H1 (cell line): Measurements from ENCODE around the gene ADGRL2. TPM values are rescaled to one million over a fixed set of nuclear protein-coding genes. Genes with fewer than 3 reads are reported as not detected.

Experiments
- CTCF ChIA-PET: fragments of 300-600 bp; sonication (Branson Sonifier 250); formaldehyde crosslinking; loops from one replicate; lab custom pipeline; 2021; ENCODE audit not compliant: partially characterized antibody; lab: Charles Lee
- POLR2A ChIA-PET: fragments of 300-600 bp; sonication (Branson Sonifier 250); formaldehyde crosslinking; loops from one replicate; lab custom pipeline; 2021; ENCODE audit warnings: inconsistent platforms; ENCODE audit not compliant: partially characterized antibody; lab: Charles Lee
- DNase-seq, 2 experiments: peaks; one replicate each; pipeline versions ENCODE4 v3.0.0 to v3.0.0-alpha.2; 2010 to 2022; ENCODE audit warnings: low spot score in 2 of 2, low read depth in 1 of 2, mixed read lengths in 1 of 2
- FAIRE-seq: peaks from 2 replicates; lab custom pipeline; 2011; peaks lifted over from hg19 to GRCh38; lab: Jason Lieb, UNC
- H2AFZ ChIP-seq: 2 replicates; pipeline ENCODE4 v1.8.1; 2012; ENCODE audit warnings: low read length, inconsistent platforms
- H2AK5ac ChIP-seq: 2 replicates; pipeline ENCODE4 v1.6.1; 2013; ENCODE audit warnings: low read depth, low read length
- H2BK120ac ChIP-seq: replicated peaks from 2 replicates; pipeline ENCODE3; 2013; ENCODE audit warnings: low read depth, low read length, inconsistent platforms
- H2BK12ac ChIP-seq: 2 replicates; pipeline ENCODE4 v1.6.1; 2013; ENCODE audit warnings: low read depth, low read length
- H2BK15ac ChIP-seq: 2 replicates; pipeline ENCODE4 v1.6.1; 2013; ENCODE audit warnings: low read length
- H2BK20ac ChIP-seq: 2 replicates; pipeline ENCODE4 v1.6.1; 2013; ENCODE audit warnings: low read length
- H2BK5ac ChIP-seq: 2 replicates; pipeline ENCODE4 v1.6.1; 2013; ENCODE audit warnings: low read depth, low read length
- H3K14ac ChIP-seq: 2 replicates; pipeline ENCODE4 v1.6.1; 2013; ENCODE audit warnings: inconsistent platforms; ENCODE audit not compliant: insufficient read length
- H3K18ac ChIP-seq: 2 replicates; pipeline ENCODE4 v1.6.1; 2013; ENCODE audit warnings: low read length; ENCODE audit errors: extremely low read depth
- H3K23ac ChIP-seq: 2 replicates; pipeline ENCODE4 v1.6.1; 2013; ENCODE audit warnings: inconsistent platforms; ENCODE audit not compliant: insufficient read length
- H3K23me2 ChIP-seq: 2 replicates; pipeline ENCODE4 v1.6.1; 2013; ENCODE audit warnings: low read depth, low read length
- H3K27ac ChIP-seq: 2 replicates; pipeline ENCODE4 v1.6.1; 2011; ENCODE audit warnings: low read depth, low read length, inconsistent platforms
- H3K27me3 ChIP-seq, 4 experiments: replicated peaks in 1 of 4; 1 replicate in 1 of 4; 2 replicates in 3 of 4; pipeline versions ENCODE4 v1.6.1 to v1.8.1; 2011 to 2013; ENCODE audit warnings: low read length in 3 of 4, mild to moderate bottlenecking in 3 of 4, inconsistent platforms in 2 of 4, mixed read lengths in 2 of 4, moderate library complexity in 1 of 4; ENCODE audit not compliant: control insufficient read depth in 3 of 4, insufficient read depth in 3 of 4; ENCODE audit errors: extremely low read depth in 1 of 4
- H3K36me3 ChIP-seq, 4 experiments: 2 replicates each; pipeline versions ENCODE4 v1.6.1 to v1.8.1; 2011 to 2013; ENCODE audit warnings: mild to moderate bottlenecking in 4 of 4, low read length in 3 of 4, moderate library complexity in 2 of 4, control low read depth in 1 of 4, inconsistent platforms in 1 of 4; ENCODE audit not compliant: insufficient read depth in 4 of 4, control insufficient read depth in 2 of 4
- H3K4ac ChIP-seq: replicated peaks from 2 replicates; pipeline ENCODE3; 2013; ENCODE audit warnings: low read length, low read depth, mixed read lengths, inconsistent platforms; ENCODE audit not compliant: insufficient read length
- H3K4me1 ChIP-seq, 4 experiments: replicated peaks in 1 of 4; 1 replicate in 1 of 4; 2 replicates in 3 of 4; pipeline versions ENCODE4 v1.6.1 to v1.8.1; 2011 to 2013; ENCODE audit warnings: low read length in 3 of 4, inconsistent platforms in 2 of 4, mixed read lengths in 1 of 4; ENCODE audit not compliant: insufficient read depth in 4 of 4, control insufficient read depth in 3 of 4
- H3K4me2 ChIP-seq, 2 experiments: 2 replicates each; pipeline versions ENCODE4 v1.6.1 to v1.8.1; 2011 to 2013; ENCODE audit warnings: low read depth in 2 of 2, low read length in 2 of 2, control low read depth in 1 of 2, inconsistent platforms in 1 of 2, mild to moderate bottlenecking in 1 of 2; ENCODE audit not compliant: insufficient read depth in 1 of 2
- H3K4me3 ChIP-seq, 4 experiments: fragments of 200-600, 300-600 bp in 1 of 4; sonication (generic), shearing (Covaris generic), sonication (Bioruptor Twin) in 1 of 4; 2 replicates each; pipeline versions ENCODE4 v1.5.1 to v1.8.1; 2011 to 2016; ENCODE audit warnings: low read length in 4 of 4, low read depth in 3 of 4, control low read depth in 2 of 4, inconsistent platforms in 2 of 4, mild to moderate bottlenecking in 2 of 4, mixed read lengths in 1 of 4, moderate library complexity in 1 of 4; ENCODE audit not compliant: insufficient read depth in 2 of 4; ENCODE audit errors: extremely low read depth in 1 of 4
- H3K56ac ChIP-seq: replicated peaks from 2 replicates; pipeline ENCODE3; 2013; ENCODE audit warnings: low read depth, mild to moderate bottlenecking, mixed read lengths, low read length, inconsistent platforms; ENCODE audit not compliant: insufficient read length
- H3K79me1 ChIP-seq: 2 replicates; pipeline ENCODE4 v1.6.1; 2013; ENCODE audit warnings: low read depth, low read length, control low read depth
- H3K79me2 ChIP-seq, 2 experiments: 2 replicates each; pipeline versions ENCODE4 v1.6.1 to v1.8.1; 2012 to 2013; ENCODE audit warnings: low read length in 2 of 2, mild to moderate bottlenecking in 2 of 2, inconsistent platforms in 1 of 2; ENCODE audit not compliant: insufficient read depth in 2 of 2, control insufficient read depth in 1 of 2
- H3K9ac ChIP-seq, 4 experiments: replicated peaks in 1 of 4; 1 replicate in 1 of 4; 2 replicates in 3 of 4; pipeline versions ENCODE4 v1.6.1 to v1.8.1; 2011 to 2013; ENCODE audit warnings: low read depth in 3 of 4, low read length in 3 of 4, control low read depth in 2 of 4, mild to moderate bottlenecking in 2 of 4, moderate library complexity in 2 of 4, inconsistent platforms in 1 of 4; ENCODE audit errors: extremely low read depth in 1 of 4
- H3K9me3 ChIP-seq, 2 experiments: 2 replicates each; pipeline versions ENCODE4 v1.6.1 to v1.8.1; 2012 to 2013; ENCODE audit warnings: mild to moderate bottlenecking in 2 of 2, moderate library complexity in 2 of 2, control low read depth in 1 of 2, inconsistent platforms in 1 of 2, low read depth in 1 of 2, low read length in 1 of 2, mixed read lengths in 1 of 2; ENCODE audit not compliant: insufficient read depth in 2 of 2
- H4K20me1 ChIP-seq, 2 experiments: replicated peaks in 1 of 2; 2 replicates each; pipeline versions ENCODE3 to v1.8.1; 2011 to 2013; ENCODE audit warnings: inconsistent platforms in 2 of 2, low read length in 2 of 2, mild to moderate bottlenecking in 1 of 2; ENCODE audit not compliant: insufficient read depth in 2 of 2, control insufficient read depth in 1 of 2
- H4K5ac ChIP-seq: 2 replicates; pipeline ENCODE4 v1.6.1; 2013; ENCODE audit warnings: low read length, low read depth, mixed read lengths, inconsistent platforms; ENCODE audit not compliant: insufficient read length
- H4K8ac ChIP-seq: 2 replicates; pipeline ENCODE4 v1.8.0; 2013; ENCODE audit warnings: mild to moderate bottlenecking, moderate library complexity, low read length, inconsistent platforms; ENCODE audit not compliant: insufficient read depth; ENCODE audit errors: extremely low read depth
- H4K91ac ChIP-seq: replicated peaks from 2 replicates; pipeline ENCODE3; 2013; ENCODE audit warnings: low read length, mixed read lengths, inconsistent platforms; ENCODE audit not compliant: insufficient read length
- ATF3 ChIP-seq: IDR thresholded peaks from 2 replicates; pipeline ENCODE4 v1.6.1; 2011; ENCODE audit warnings: low read depth, mild to moderate bottlenecking, low read length; ENCODE audit not compliant: insufficient read depth
- CBX8 ChIP-seq: fragments of 300-800, 300-1000 bp; sonication (generic); IDR thresholded peaks from 2 replicates; pipeline ENCODE4 v1.7.1; 2016; ENCODE audit warnings: low read depth, low read length, borderline replicate concordance
- FOSL1 ChIP-seq: IDR thresholded peaks from 2 replicates; pipeline ENCODE4 v1.6.1; 2011; ENCODE audit warnings: mild to moderate bottlenecking, low read depth, low read length, moderate library complexity; ENCODE audit not compliant: insufficient read depth
- JUN ChIP-seq: IDR thresholded peaks from 2 replicates; pipeline ENCODE4 v1.6.1; 2011; ENCODE audit warnings: low read depth, mild to moderate bottlenecking, improper control_type of control experiment, low read length
- NANOG ChIP-seq: IDR thresholded peaks from 2 replicates; pipeline ENCODE4 v1.6.1; 2011; ENCODE audit warnings: low read length, low read depth, mild to moderate bottlenecking, inconsistent platforms; ENCODE audit not compliant: insufficient read depth, poor library complexity, severe bottlenecking
- POLR2AphosphoS5 ChIP-seq: IDR thresholded peaks from 2 replicates; pipeline ENCODE4 v1.6.1; 2011; ENCODE audit warnings: low read depth, low read length
- POU5F1 ChIP-seq: IDR thresholded peaks from 2 replicates; pipeline ENCODE4 v1.6.1; 2011; ENCODE audit warnings: low read depth, mild to moderate bottlenecking, low read length, moderate library complexity
- RXRA ChIP-seq: IDR thresholded peaks from 2 replicates; pipeline ENCODE4 v1.6.1; 2011; ENCODE audit warnings: low read depth, mild to moderate bottlenecking, low read length, moderate library complexity; ENCODE audit not compliant: insufficient read depth
- SIRT6 ChIP-seq: IDR thresholded peaks from one replicate; pipeline ENCODE4 v1.7.1; 2012; ENCODE audit warnings: low read length, inconsistent platforms
- SP1 ChIP-seq: IDR thresholded peaks from 2 replicates; pipeline ENCODE4 v1.6.1; 2011; ENCODE audit warnings: low read depth, low read length
- SP2 ChIP-seq: IDR thresholded peaks from 2 replicates; pipeline ENCODE4 v1.6.1; 2012; ENCODE audit warnings: mild to moderate bottlenecking, low read length, inconsistent platforms
- SRF ChIP-seq: IDR thresholded peaks from 2 replicates; pipeline ENCODE4 v1.6.1; 2011; ENCODE audit warnings: mild to moderate bottlenecking, low read depth, low read length, moderate library complexity
- TEAD4 ChIP-seq: IDR thresholded peaks from 2 replicates; pipeline ENCODE4 v1.6.1; 2012; ENCODE audit warnings: low read depth, low read length, inconsistent platforms, mixed read lengths
- YY1 ChIP-seq: IDR thresholded peaks from 2 replicates; pipeline ENCODE4 v1.6.1; 2011; ENCODE audit warnings: low read depth, mild to moderate bottlenecking, low read length
- WGBS, 2 experiments: shearing (Covaris generic) in 1 of 2; methylation state at CpG; one replicate each; pipeline versions ENCODE4 v1.1.6 to v1.1.7; 2013 to 2015; ENCODE audit warnings: low lambda C conversion rate in 2 of 2, mixed read lengths in 2 of 2, inconsistent platforms in 1 of 2, low coverage in 1 of 2, missing lambda C conversion rate in 1 of 2; ENCODE audit not compliant: insufficient replicate concordance in 2 of 2, insufficient coverage in 1 of 2, insufficient read length in 1 of 2; ENCODE audit errors: extremely low coverage in 1 of 2, missing lambda C conversion rate in 1 of 2; 5-methylcytosine and 5-hydroxymethylcytosine counted together
- polyA plus RNA-seq, 7 experiments: library from polyadenylated mRNA; depleted of rRNA in 3 of 7; stranded (reverse) in 5 of 7; unstranded in 2 of 7; fragments of >200 nt in 5 of 7; fragments of 200-250 nt in 2 of 7; gene quantifications; 1 replicate in 5 of 7; 2 replicates in 1 of 7; 4 replicates in 1 of 7; pipeline versions ENCODE4 v1.2.1 to v1.2.3, GENCODE V29; 2011 to 2013; ENCODE audit warnings: missing spikeins in 2 of 7, mixed read lengths in 2 of 7
- total RNA-seq: library from RNA; stranded (reverse); fragmentation: NEBNext Ultra II Directional; extraction: Animal tissue kit (Norgen Biotek cat#: 25700); gene quantifications from 2 replicates; pipeline ENCODE4 v1.2.1, GENCODE V29; 2021

Gene ADGRL2
- total and polyA plus RNA-seq, 2 of the 8 experiments (the other 6 are each of a cell fraction or from before 2014, with no cell fraction given) = 113 to 124 TPM

GRCh38 chr1:81950591-81951244 lies 150.0 kb downstream of the ADGRL2 start:
- ChIA-PET POLR2A (no interaction called here), CTCF (interaction anchor here (0.7 to 0.8 kb wide), 2 partner anchors 8 to 62 kb away, joined by 3 read pairs; no protein-coding TSS in a partner anchor)
- H3K4me1 ChIP-seq = no peaks in the 10 kb centered on the region
- no peak overlapping the region for H2BK20ac ChIP-seq
- no peak overlapping the region for H3K4me2 ChIP-seq
- H3K79me1 ChIP-seq = no peaks in the 10 kb centered on the region
- 90% methylated on average over 3 of the region's 3 CpGs; no CpG with 5 or more reads in 1 of the 2 experiments for WGBS, 2 experiments
- no peak overlapping the region for H3K27ac ChIP-seq
- H3K23me2 ChIP-seq = no peaks in the 10 kb centered on the region
- no peak overlapping the region for H3K18ac ChIP-seq
- no peak overlapping the region for H2BK5ac ChIP-seq
- H3K14ac ChIP-seq = no peak overlapping the region
- no peak for DNase-seq
- no peak overlapping the region for H4K91ac ChIP-seq
- H4K5ac ChIP-seq = no peak overlapping the region
- no peak overlapping the region for H2BK12ac ChIP-seq
- H2AK5ac ChIP-seq = no peak overlapping the region
- H3K4ac ChIP-seq = no peak overlapping the region
- H3K79me2 ChIP-seq = peaks cover 0 to 48% of the 10 kb centered on the region in 2 experiments; a peak in 2 of 4 replicates
- no peak overlapping the region for H3K56ac ChIP-seq
- FAIRE-seq = no peak
- H3K9me3 ChIP-seq = no peaks in the 10 kb centered on the region; a peak in 1 of 4 replicates
- H2BK120ac ChIP-seq = no peak overlapping the region
- no peaks in the 10 kb centered on the region for H3K27me3 ChIP-seq
- H3K23ac ChIP-seq = no peak overlapping the region
- peaks cover 4% of the 10 kb centered on the region in 2 experiments for H4K20me1 ChIP-seq
- H2AFZ ChIP-seq = no peak overlapping the region
- no peak overlapping the region for H2BK15ac ChIP-seq
- H3K36me3 ChIP-seq = peaks cover 5 to 51% (median 23%) of the 10 kb centered on the region in 4 experiments; a peak in 7 of 8 replicates
- H3K9ac ChIP-seq = no peak overlapping the region
- H4K8ac ChIP-seq = no peak overlapping the region
- no peak overlapping the region for H3K4me3 ChIP-seq
- TF ChIP-seq POLR2AphosphoS5 (no peak), SRF (no peak), FOSL1 (no peak), RXRA (no peak), POU5F1 (no peak), JUN (no peak), TEAD4 (no peak), ATF3 (no peak), SP1 (no peak), YY1 (no peak), CBX8 (no peak), SIRT6 (no peak), SP2 (no peak), NANOG (no peak)
